ES-I3 (cell line): ENCODE results near the gene MMD.
A peak's percentile ranks its signal among the peaks of the same experiment; 100 is the strongest.

ENCODE experiments used
- H3K36me3 ChIP-seq: 2 replicates; pipeline ENCODE4 v1.6.1; 2013; ENCODE audit warnings: mild to moderate bottlenecking, low read length, control low read depth, moderate library complexity; ENCODE audit not compliant: insufficient read depth
- H3K4me1 ChIP-seq: 2 replicates; pipeline ENCODE4 v1.6.1; 2013; ENCODE audit warnings: mild to moderate bottlenecking, control low read depth, low read length; ENCODE audit not compliant: insufficient read depth
- H3K9ac ChIP-seq: 2 replicates; pipeline ENCODE4 v1.6.1; 2013; ENCODE audit warnings: low read depth, mild to moderate bottlenecking, low read length, moderate library complexity
- H3K9me3 ChIP-seq: 2 replicates; pipeline ENCODE4 v1.6.1; 2013; ENCODE audit warnings: mild to moderate bottlenecking, low read length, moderate library complexity; ENCODE audit not compliant: control insufficient read depth, insufficient read depth

Gene MMD

GRCh38 chr17:55383771-55384642, 37.6 kb downstream of the MMD start:
- H3K9me3 ChIP-seq = no peaks in the 10 kb centered on the region
- no peaks in the 10 kb centered on the region for H3K36me3 ChIP-seq
- H3K4me1 ChIP-seq = no peaks in the 10 kb centered on the region
- no peak overlapping the region for H3K9ac ChIP-seq

- no peaks in the 10 kb centered on the region for H3K9me3 ChIP-seq
- H3K4me1 ChIP-seq = no peaks in the 10 kb centered on the region
Observed at GRCh38 chr17:55381017-55381770, 40.4 kb downstream of the MMD start.

GRCh38 chr17:55377671-55378275, 43.9 kb downstream of the MMD start:
- no peak overlapping the region for H3K9ac ChIP-seq
- no peaks in the 10 kb centered on the region for H3K36me3 ChIP-seq
- no peaks in the 10 kb centered on the region for H3K4me1 ChIP-seq
- no peaks in the 10 kb centered on the region for H3K9me3 ChIP-seq

More at GRCh38 chr17:55381017-55381770, 40.4 kb downstream of the MMD start:
- no peaks in the 10 kb centered on the region for H3K36me3 ChIP-seq
- H3K9ac ChIP-seq = no peak overlapping the region

GRCh38 chr17:55368706-55369105, 52.9 kb downstream of the MMD start:
- Histone ChIP-seq H3K4me1 (no peaks in the 10 kb centered on the region; the same call in 1 of the 2 replicates), H3K36me3 (no peaks in the 10 kb centered on the region), H3K9ac (no peak overlapping the region), H3K9me3 (peaks cover 7% of the 10 kb centered on the region; the same call in 1 of the 2 replicates)

- Histone ChIP-seq H3K9me3 (peaks cover 4% of the 10 kb centered on the region; the same call in 1 of the 2 replicates), H3K4me1 (no peaks in the 10 kb centered on the region; the same call in 1 of the 2 replicates), H3K9ac (no peak overlapping the region), H3K36me3 (no peaks in the 10 kb centered on the region)
Observed at GRCh38 chr17:55366020-55366481, 55.6 kb downstream of the MMD start.

GRCh38 chr17:55363033-55363432, 58.6 kb downstream of the MMD start:
- H3K9me3 ChIP-seq = no peaks in the 10 kb centered on the region
- H3K4me1 ChIP-seq = no peaks in the 10 kb centered on the region; the same call in 1 of the 2 replicates
- H3K9ac ChIP-seq = no peak overlapping the region
- H3K36me3 ChIP-seq = no peaks in the 10 kb centered on the region

GRCh38 chr17:55360971-55361370, 60.7 kb downstream of the MMD start:
- H3K9ac ChIP-seq = no peak overlapping the region
- H3K9me3 ChIP-seq = no peaks in the 10 kb centered on the region
- H3K36me3 ChIP-seq = no peaks in the 10 kb centered on the region
- H3K4me1 ChIP-seq = no peaks in the 10 kb centered on the region; the same call in 1 of the 2 replicates

GRCh38 chr17:55356434-55357328, 65.0 kb downstream of the MMD start:
- Histone ChIP-seq H3K9me3 (no peaks in the 10 kb centered on the region), H3K9ac (no peak overlapping the region), H3K4me1 (no peaks in the 10 kb centered on the region), H3K36me3 (no peaks in the 10 kb centered on the region)

GRCh38 chr17:55354941-55355340, 66.7 kb downstream of the MMD start:
- no peaks in the 10 kb centered on the region for H3K36me3 ChIP-seq
- H3K9ac ChIP-seq = no peak overlapping the region
- peaks cover 13% of the 10 kb centered on the region for H3K4me1 ChIP-seq
- H3K9me3 ChIP-seq = no peaks in the 10 kb centered on the region

- Histone ChIP-seq H3K9me3 (no peaks in the 10 kb centered on the region), H3K9ac (no peak overlapping the region), H3K4me1 (peaks cover 13% of the 10 kb centered on the region), H3K36me3 (no peaks in the 10 kb centered on the region)
Observed at GRCh38 chr17:55354010-55354409, 67.6 kb downstream of the MMD start.

GRCh38 chr17:55351226-55351625, 70.4 kb downstream of the MMD start:
- H3K36me3 ChIP-seq = no peaks in the 10 kb centered on the region
- H3K9me3 ChIP-seq = no peaks in the 10 kb centered on the region
- H3K9ac ChIP-seq = 0 out of 2 replicates have a peak overlapping the region, but pooled peaks have one; percentile 12
- peaks cover 13% of the 10 kb centered on the region for H3K4me1 ChIP-seq

GRCh38 chr17:55350825-55351205, 70.8 kb downstream of the MMD start:
- Histone ChIP-seq H3K9ac (0 out of 2 replicates have a peak overlapping the region, but pooled peaks have one; percentile 12), H3K4me1 (peaks cover 13% of the 10 kb centered on the region), H3K9me3 (no peaks in the 10 kb centered on the region), H3K36me3 (no peaks in the 10 kb centered on the region)

- Histone ChIP-seq H3K9me3 (no peaks in the 10 kb centered on the region), H3K36me3 (no peaks in the 10 kb centered on the region), H3K9ac (no peak overlapping the region), H3K4me1 (peaks cover 13% of the 10 kb centered on the region)
Observed at GRCh38 chr17:55348749-55349354, 72.8 kb downstream of the MMD start.
